Measurements from ENCODE around the gene RTN4. TPM values are rescaled to one million over a fixed set of nuclear protein-coding genes. Genes with fewer than 3 reads are reported as not detected.

RTN4 gene
- total RNA-seq, 1 experiment from 2014 or later = 200 TPM

DNA sequence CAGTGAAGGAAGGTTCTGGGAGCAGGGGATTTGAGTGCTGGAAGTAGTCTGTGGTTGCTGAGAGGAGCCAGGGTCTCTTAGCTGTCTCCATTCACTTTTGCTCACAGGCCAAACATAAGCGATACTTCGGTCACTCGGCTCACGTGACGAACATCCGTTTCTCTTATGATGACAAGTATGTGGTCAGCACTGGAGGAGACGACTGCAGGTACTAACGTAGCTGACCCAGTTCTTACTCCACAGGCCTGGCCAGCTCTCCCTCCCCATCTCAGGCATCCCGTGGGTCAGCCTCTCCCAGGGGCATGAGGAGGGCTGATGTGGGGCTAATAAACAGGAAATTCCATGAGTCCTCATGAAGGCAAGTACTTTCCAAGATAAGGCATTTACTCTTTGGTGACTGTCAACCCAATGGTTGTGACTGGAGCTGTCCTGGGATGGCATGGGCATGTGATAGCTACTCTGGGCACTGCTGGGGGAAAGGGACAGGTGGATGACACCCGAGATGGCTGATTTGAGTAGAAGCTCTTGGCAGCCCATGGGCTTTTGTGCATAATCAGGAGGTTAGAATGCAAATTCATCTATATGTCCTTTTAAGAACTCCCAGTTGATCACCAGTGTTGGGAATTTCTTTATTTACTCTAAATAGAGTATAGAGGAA is 81.6 kb downstream of the RTN4 start:
- Mint-ChIP-seq H3K9me3 (no peaks in the 10 kb centered on the region), H3K27ac (peak overlapping the region in 2 of 3 experiments; percentile 43 to 65; a peak in 2 of 7 replicates), H3K4me1 (peaks cover 30 to 32% of the 10 kb centered on the region in 2 experiments), H3K27me3 (ENCODE audit: low read depth) (no peaks in the 10 kb centered on the region; the same call in 1 of the 2 replicates), H3K4me3 (no peak overlapping the region), H3K36me3 (ENCODE audit: insufficient read depth in 1 of 3, low read depth in 3 of 3) (peaks cover 23 to 46% (median 27%) of the 10 kb centered on the region in 3 experiments)
- H4K91ac ChIP-seq (ENCODE audit: insufficient read length, low read depth, low read length) = no peak overlapping the region
- no peak for DNase-seq
- H3K4me2 ChIP-seq (ENCODE audit: insufficient read depth, insufficient read length, low read length) = no peak overlapping the region
- H4K8ac ChIP-seq (replicated peaks; ENCODE audit: insufficient read length, low read depth, low read length) = no peak overlapping the region
- no peak overlapping the region for H3K18ac ChIP-seq (ENCODE audit: insufficient read length, low read depth, low read length)
- no peak overlapping the region for H2BK5ac ChIP-seq (ENCODE audit: insufficient read length, low read length)
- H3K4ac ChIP-seq (ENCODE audit: low read depth, low read length) = no peak overlapping the region
- H3K27me3 ChIP-seq (ENCODE audit: insufficient read depth, low read length) = no peaks in the 10 kb centered on the region
- H2AK5ac ChIP-seq (ENCODE audit: insufficient read length, low read length) = no peak overlapping the region
- no peak overlapping the region for H3T11ph ChIP-seq (ENCODE audit: low read length)
- no peak overlapping the region for H3K27ac ChIP-seq (ENCODE audit: insufficient read length, low read depth, low read length)
- no peaks in the 10 kb centered on the region for H3K9me3 ChIP-seq (ENCODE audit: control insufficient read depth, low read depth, low read length)
- no peak overlapping the region for H4K5ac ChIP-seq (ENCODE audit: insufficient read length, low read depth, low read length)
- H3K9ac ChIP-seq (ENCODE audit: extremely low read depth, insufficient read length, low read length) = no peak overlapping the region
- no peak overlapping the region for H2BK15ac ChIP-seq (ENCODE audit: low read depth, low read length)
- H3K14ac ChIP-seq (ENCODE audit: insufficient read depth, low read length) = no peak overlapping the region
- no peak overlapping the region for H2BK12ac ChIP-seq (ENCODE audit: insufficient read length, low read depth, low read length)
- no peak overlapping the region for H2BK20ac ChIP-seq (ENCODE audit: low read depth, low read length, poor library complexity, severe bottlenecking)
- no peaks in the 10 kb centered on the region for H4K20me1 ChIP-seq (ENCODE audit: control insufficient read depth, insufficient read depth, insufficient read length)
- WGBS (ENCODE audit: extremely low coverage, insufficient read length, low lambda C conversion rate) = no CpG with 5 or more reads among the region's 10 CpGs
- no peaks in the 10 kb centered on the region for H3K23me2 ChIP-seq (ENCODE audit: insufficient read length, low read depth, low read length, poor library complexity, severe bottlenecking)
- H3K79me2 ChIP-seq (ENCODE audit: insufficient read depth, low read length) = no peaks in the 10 kb centered on the region
- no peak overlapping the region for H2BK120ac ChIP-seq (ENCODE audit: low read depth, low read length, poor library complexity, severe bottlenecking)
- no peak overlapping the region for H3K23ac ChIP-seq (ENCODE audit: insufficient read length, low read depth, low read length)
- H3K56ac ChIP-seq (ENCODE audit: insufficient read length, low read depth, low read length) = no peak overlapping the region
- no peaks in the 10 kb centered on the region for H3K79me1 ChIP-seq (ENCODE audit: insufficient read depth, low read depth, low read length, poor library complexity, severe bottlenecking)
- peaks cover 2% of the 10 kb centered on the region; the same call in 1 of the 2 replicates for H3K4me1 ChIP-seq (ENCODE audit: insufficient read depth, low read length)
- no peak overlapping the region for H2AFZ ChIP-seq (ENCODE audit: low read length)
- TF ChIP-seq, protein P1, sequence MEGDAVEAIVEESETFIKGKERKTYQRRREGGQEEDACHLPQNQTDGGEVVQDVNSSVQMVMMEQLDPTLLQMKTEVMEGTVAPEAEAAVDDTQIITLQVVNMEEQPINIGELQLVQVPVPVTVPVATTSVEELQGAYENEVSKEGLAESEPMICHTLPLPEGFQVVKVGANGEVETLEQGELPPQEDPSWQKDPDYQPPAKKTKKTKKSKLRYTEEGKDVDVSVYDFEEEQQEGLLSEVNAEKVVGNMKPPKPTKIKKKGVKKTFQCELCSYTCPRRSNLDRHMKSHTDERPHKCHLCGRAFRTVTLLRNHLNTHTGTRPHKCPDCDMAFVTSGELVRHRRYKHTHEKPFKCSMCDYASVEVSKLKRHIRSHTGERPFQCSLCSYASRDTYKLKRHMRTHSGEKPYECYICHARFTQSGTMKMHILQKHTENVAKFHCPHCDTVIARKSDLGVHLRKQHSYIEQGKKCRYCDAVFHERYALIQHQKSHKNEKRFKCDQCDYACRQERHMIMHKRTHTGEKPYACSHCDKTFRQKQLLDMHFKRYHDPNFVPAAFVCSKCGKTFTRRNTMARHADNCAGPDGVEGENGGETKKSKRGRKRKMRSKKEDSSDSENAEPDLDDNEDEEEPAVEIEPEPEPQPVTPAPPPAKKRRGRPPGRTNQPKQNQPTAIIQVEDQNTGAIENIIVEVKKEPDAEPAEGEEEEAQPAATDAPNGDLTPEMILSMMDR (conservative IDR thresholded peaks at IDR 0.05) = no peak

All from H9 (cell line).